GM19043 (cell line): ENCODE measurements around the gene NCL.
"Not testable (repeated sequence)": the region's sequence is repeated elsewhere in the genome, so short reads cannot be mapped to it uniquely, and the experiment has no call there.

ENCODE experiments used
- ATAC-seq: cut with Tn5 transposase; IDR thresholded peaks from one replicate; pipeline ENCODE4 v1.9.1; 2021; ENCODE audit warnings: low read depth; ENCODE audit not compliant: unreplicated experiment

The NCL gene

GRCh38 chr2:231467613-231468530 is 3.6 kb upstream of the NCL start:
- ATAC-seq, result no peak

DNA sequence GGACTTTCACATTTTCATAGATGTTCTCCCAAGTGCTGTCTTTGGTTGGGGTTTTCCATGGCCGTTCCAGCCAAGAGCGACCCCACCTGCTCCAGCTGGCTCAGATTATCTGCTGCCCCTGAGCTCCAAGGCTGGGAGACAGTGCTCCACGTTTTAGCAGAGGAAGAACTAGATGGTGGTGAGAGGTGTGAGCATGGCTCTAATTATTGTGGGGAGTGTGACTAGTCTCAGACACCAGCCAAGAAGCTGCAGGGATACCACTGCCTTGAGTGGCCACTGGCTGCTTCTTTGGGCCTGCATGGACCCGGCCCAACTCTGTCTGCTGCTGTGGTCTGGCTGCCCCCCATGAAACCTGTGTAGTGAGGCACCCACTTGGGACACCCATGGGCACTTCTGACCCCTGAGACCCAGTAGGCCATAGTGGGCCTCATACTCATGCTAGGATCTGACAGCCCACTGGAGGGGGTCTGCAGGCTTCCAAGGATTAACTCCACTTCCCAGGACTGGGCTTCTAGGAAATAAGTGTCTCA is 2.8 kb upstream of the NCL start:
- no peak for ATAC-seq

- peak; percentile 30 for ATAC-seq
Measured at GRCh38 chr2:231464576-231465540, 574 bp upstream of the NCL start.

- ATAC-seq, result no peak
Measured at GRCh38 chr2:231462729-231463465, 1.4 kb downstream of the NCL start.

DNA sequence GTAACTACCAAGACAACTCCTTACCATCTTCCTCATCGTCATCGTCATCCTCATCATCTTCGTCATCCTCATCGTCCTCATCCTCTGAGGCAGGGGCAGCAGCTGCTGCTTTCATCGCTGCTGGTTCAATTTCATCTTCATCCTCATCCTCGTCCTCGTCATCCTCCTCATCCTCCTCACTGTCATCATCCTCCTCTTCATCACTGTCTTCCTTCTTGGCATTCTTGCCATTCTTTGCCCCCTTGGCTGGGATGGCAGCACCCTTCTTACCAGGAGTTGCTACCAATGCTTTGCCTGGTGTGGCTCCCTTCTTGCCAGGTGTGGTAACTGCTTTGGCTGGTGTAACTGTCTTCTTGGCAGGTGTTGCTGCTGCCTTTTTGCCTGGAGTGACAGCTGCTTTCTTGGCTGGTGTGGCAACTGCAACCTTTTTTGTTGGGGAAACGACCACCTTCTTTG is 2.7 kb downstream of the NCL start:
- ATAC-seq, result no peak

- ATAC-seq, result not testable (repeated sequence)
Measured at GRCh38 chr2:231460841-231461240, 3.4 kb downstream of the NCL start.

GRCh38 chr2:231460073-231460835 is 4.0 kb downstream of the NCL start:
- no peak for ATAC-seq

DNA sequence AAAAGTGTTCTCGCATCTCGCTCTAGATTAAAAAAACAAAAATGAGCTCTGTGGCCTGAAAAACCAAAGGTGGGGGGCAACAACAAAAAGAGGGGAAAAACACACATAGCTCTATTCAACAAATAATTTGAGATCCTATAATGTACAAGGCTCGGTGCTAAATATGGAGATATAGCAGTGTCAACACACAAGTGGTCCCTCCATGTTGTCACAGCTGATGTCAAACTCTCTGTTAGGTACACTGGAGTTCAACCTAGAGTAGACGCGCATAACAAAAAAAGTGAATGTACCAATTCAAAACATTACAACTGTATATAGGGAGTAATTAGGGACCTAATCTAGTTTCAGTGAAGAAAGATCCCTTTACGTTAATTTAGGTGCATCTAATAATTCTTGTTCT is 5.9 kb downstream of the NCL start:
- ATAC-seq, result no peak

GRCh38 chr2:231457101-231457500 is 7.2 kb downstream of the NCL start:
- no peak for ATAC-seq

GRCh38 chr2:231456295-231457004 is 7.8 kb downstream of the NCL start:
- no peak for ATAC-seq

DNA sequence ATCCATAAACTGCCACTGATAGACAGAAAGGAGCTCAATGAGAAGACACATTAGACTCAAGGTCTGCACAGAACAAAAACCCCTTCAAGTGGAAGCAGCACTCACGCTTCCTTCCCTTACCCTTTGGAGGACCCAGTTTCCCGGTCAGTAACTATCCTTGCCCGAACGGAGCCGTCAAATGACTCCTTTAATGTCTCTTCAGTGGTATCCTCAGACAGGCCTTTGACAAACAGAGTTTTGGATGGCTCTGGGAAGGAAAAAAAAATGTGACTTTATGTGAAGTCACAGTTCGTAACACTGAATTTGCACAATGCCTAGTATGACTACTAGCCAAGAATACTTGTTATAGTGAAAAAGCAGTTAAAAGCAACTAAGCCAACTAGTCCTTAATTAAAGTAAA is 8.4 kb downstream of the NCL start:
- ATAC-seq, result no peak

DNA sequence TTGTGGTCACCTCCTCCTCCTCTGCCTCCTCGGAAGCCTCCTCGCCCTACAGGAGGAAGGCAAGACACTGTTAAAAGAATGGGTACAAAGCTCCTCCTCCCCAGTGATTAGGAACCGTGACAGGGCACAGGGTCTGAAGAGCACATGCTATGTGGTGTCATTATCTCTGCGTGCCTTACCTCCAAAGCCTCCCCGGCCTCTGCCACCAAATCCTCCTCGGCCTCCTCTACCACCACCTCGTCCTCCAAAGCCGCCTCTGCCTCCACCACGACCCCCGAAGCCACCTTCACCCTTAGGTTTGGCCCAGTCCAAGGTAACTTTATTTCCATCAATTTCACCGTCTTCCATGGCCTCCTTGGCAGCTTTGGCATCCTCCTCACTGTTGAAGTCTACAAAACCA is 9.1 kb downstream of the NCL start:
- ATAC-seq, result no peak

DNA sequence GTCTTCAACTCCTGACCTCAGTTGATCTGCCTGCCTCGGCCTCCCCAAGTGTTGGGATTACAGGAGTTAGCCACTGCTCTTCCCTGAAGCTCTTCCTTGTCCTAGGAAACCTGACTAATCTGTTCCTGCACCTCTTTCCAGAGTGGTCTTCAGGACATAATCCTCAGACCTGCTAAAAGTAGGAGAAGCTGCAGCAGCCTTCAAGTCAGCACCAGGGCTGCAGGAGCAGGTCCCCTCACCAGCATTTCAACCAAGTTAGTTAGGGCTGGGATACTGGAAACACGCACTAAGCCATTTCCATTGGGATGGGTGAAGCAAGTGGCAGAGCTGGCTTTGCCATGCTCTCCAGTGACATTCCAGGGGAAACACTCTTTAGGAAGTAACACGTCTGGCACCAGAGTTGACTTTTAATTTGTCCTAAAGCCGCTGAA is 9.9 kb downstream of the NCL start:
- no peak for ATAC-seq

DNA sequence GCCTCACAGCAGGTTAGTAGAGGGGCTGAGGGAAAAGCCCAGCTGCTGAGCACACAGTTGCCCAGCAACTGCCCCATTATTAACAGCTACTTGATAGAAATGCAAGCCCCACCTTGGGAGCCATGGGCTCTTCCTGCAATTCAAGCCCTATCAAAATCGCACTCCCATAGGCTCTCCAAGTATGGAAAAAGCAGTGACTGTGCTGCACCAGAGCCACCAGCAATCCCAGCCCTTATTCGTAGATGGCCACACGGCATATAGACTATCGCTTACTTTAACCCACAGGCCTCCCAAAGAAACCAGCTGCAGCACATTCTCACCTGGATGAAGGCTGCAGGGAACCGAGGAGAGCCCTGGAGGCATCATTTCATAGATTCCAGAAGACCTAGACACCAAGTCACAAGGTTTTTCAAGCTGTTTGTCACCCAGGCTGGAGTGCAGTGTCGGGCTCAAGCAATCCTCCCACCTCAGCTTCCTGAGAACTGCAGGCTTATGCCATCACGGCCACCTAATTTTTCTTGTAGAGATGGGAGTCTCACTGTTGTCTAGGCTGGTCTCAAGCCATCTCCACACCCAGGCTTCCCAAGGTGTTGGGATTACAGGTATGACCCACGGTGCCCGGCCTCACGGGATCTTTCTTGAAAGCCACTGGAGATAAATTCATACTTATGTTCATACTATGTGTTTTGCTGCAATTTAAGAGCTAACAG is 11.3 kb downstream of the NCL start:
- ATAC-seq, result no peak

GRCh38 chr2:231450548-231450989 is 13.7 kb downstream of the NCL start:
- ATAC-seq, result no peak

DNA sequence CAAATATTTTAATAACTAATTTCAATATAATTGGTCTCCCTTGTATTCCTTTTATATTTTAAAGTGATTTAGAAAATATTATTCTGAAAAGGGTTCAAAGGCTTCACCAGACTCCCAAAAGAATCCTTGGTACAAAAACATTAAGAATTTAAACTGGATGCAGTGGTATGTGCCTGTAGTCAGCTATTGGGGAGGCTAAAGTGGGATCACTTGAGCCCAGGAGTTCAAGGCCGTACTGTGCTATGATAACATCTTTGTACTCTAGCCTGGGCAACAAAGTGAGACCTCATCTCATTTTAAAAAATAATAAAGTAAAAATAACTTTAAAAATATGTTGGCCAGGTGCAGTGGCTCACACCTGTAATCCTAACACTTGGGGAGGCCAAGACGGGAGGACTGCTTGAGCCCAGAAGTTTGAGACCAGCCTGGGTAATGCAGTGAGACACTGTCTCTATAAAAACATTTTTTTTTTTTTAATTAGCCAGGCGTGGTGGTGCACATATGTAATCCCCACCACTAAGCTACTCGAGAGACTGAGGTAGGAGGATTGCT is 14.7 kb downstream of the NCL start:
- ATAC-seq, result no peak

- ATAC-seq, result no peak
Measured at GRCh38 chr2:231436957-231437356, 27.3 kb downstream of the NCL start.

DNA sequence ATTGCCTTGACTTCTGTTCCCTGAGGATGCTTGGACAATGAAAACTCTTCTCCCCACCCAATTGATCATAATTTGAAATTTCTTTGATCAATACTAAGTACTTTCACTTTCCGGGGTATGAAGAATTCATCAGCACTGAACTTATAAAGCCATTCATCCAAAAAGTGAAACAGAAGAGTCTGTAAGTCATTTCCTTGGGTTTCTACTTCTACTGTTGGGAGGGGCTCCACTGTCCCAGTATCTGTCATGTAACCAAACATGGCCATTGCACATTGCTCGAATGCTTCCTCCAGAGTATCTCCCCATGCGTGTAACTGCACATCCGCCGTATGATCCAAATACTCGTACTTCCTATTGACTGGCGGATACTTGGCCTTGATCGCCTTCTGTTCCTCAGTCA is 30.3 kb downstream of the NCL start:
- ATAC-seq, result no peak
